Measurements from ENCODE around the gene WTAP. TPM values are rescaled to one million over a fixed set of nuclear protein-coding genes. Genes with fewer than 3 reads are reported as not detected.

Gene WTAP
- total RNA-seq, 4 donors from 2014 or later, result 32.6 to 119 (median 88.1) TPM

DNA sequence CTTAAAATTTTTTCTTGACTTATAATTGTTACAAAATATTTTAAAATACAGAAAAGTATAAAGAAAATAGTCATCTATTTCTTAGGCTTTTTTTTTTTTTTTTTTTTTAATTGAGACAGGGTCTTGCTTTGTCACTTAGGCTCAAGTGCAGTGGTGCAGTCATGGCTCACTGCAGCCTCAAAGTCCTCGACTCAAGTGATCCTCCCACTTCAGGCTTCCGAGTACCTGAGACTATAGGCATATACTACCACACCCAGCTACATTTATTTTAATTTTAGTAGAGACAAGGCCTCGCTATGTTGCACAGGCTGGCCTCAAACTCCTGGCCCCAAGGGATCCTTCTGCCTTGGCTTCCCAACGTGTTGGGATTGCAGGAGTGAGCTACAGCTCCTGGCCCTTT, 29.2 kb downstream of the WTAP start:
- H3K4me1 ChIP-seq, result peaks cover 0 to 13% (median 11%) of the 10 kb centered on the region in 4 donors
- H3K4me3 ChIP-seq, result no peak overlapping the region
- H3K27ac ChIP-seq, result no peak overlapping the region
- intact Hi-C loops (cut with DNase I; ENCODE audit: low total_unique reads) (no loop called here), in situ Hi-C loops (cut with MboI; ENCODE audit: low pct_ligation_motif_present in 1 of 4, low pct_unique_long_range_greater_than_20kb in 1 of 4, low sequenced_read_pairs in 3 of 4) (no loop called here)
- peaks cover 0 to 33% (median 14%) of the 10 kb centered on the region in 4 donors for H3K36me3 ChIP-seq
- 83 to 93% methylated on average over 2 to 4 of the region's 4 CpGs for WGBS, 2 donors (ENCODE audit: low coverage in 1 of 2)
- DNase-seq, result no peak
- TF ChIP-seq POLR2AphosphoS5 (IDR thresholded peaks at IDR 0.05) (no peak), EP300 (IDR thresholded peaks at IDR 0.05; ENCODE audit: low read depth) (no peak), POLR2A (IDR thresholded peaks at IDR 0.05) (no peak)
- no peaks in the 10 kb centered on the region for H3K27me3 ChIP-seq
- no peaks in the 10 kb centered on the region for H3K9me3 ChIP-seq

DNA sequence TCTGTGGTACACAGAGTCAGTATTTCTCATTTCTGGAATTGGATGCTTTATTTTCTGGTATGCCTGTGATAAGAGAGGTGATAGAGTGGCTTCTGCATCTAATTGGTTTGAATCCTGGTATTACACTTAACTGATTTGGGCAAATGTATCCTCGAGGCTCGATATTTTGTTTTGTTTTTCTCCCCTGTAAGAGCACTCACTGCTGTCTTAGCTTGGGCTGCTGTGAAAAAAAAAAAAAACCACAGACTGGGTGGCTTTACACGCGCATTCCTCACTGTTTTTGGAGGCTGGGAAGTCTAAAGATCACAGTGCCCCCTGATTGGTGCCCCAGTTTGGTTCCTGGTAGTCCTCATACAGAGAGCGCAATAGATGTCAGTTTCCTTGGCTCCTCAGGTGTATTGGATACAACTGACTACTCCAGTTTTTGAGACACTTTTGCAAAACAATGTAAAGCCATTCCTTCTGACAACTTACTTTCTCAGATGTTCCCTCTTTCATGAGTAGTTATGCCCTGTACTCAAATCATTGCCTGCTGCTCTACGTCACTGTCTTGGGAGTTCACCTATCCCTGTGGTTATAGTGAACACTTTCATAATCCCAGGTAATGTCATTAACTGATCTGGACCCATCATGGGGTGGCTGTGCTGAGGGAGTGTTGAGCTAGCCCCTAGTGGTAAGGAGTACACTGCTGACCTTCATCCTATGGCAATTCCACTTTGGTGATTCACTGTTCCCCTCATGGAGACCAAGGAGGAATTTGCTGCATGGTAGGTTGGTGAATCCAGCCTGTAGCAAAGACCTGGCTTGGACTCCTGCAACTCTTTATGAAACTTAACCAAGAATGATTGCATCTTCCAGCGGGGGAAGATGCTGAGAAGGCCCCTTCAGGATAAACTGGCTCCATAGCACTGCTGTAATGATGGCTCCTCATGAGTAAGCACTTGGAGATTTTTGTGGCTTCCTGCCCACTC, 31.0 kb downstream of the WTAP start:
- TF ChIP-seq, protein P1, sequence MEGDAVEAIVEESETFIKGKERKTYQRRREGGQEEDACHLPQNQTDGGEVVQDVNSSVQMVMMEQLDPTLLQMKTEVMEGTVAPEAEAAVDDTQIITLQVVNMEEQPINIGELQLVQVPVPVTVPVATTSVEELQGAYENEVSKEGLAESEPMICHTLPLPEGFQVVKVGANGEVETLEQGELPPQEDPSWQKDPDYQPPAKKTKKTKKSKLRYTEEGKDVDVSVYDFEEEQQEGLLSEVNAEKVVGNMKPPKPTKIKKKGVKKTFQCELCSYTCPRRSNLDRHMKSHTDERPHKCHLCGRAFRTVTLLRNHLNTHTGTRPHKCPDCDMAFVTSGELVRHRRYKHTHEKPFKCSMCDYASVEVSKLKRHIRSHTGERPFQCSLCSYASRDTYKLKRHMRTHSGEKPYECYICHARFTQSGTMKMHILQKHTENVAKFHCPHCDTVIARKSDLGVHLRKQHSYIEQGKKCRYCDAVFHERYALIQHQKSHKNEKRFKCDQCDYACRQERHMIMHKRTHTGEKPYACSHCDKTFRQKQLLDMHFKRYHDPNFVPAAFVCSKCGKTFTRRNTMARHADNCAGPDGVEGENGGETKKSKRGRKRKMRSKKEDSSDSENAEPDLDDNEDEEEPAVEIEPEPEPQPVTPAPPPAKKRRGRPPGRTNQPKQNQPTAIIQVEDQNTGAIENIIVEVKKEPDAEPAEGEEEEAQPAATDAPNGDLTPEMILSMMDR (IDR thresholded peaks at IDR 0.05), result no peak
- no peak for TF ChIP-seq POLR2A (IDR thresholded peaks at IDR 0.05)
- no peak for TF ChIP-seq EP300 (IDR thresholded peaks at IDR 0.05; ENCODE audit: low read depth)
- TF ChIP-seq POLR2AphosphoS5 (IDR thresholded peaks at IDR 0.05), result no peak
- intact Hi-C loops (cut with DNase I; ENCODE audit: low total_unique reads) (no loop called here), in situ Hi-C loops (cut with MboI; ENCODE audit: low pct_ligation_motif_present in 1 of 4, low pct_unique_long_range_greater_than_20kb in 1 of 4, low sequenced_read_pairs in 3 of 4) (no loop called here)
- WGBS, 2 donors (ENCODE audit: low coverage in 1 of 2), result 92 to 94% methylated on average over 2 to 7 of the region's 7 CpGs
- Histone ChIP-seq H3K36me3 (peaks cover 0 to 25% (median 8%) of the 10 kb centered on the region in 4 donors), H3K27me3 (no peaks in the 10 kb centered on the region), H3K9me3 (no peaks in the 10 kb centered on the region), H3K4me1 (peaks cover 6 to 21% (median 19%) of the 10 kb centered on the region in 4 donors), H3K4me3 (no peak overlapping the region), H3K27ac (no peak overlapping the region)
- no peak for DNase-seq

DNA sequence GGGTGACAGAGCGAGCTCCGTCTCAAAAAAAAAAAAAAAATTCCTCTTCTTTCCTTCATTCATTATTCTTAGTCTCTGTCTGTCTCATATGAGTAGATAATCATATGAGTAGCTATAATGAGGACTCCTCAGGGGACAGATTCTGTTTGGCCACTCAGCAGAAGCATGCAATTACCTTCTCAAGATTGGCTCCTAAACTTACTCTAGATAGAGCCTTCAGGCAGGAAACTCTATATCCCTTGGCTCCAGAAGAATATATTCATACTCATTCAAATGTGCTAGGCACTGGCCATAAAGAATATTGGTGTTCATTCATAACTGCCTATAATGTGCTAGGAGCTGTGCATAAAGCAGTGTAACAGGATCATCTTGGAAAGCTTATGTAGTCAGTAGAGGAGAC, 32.3 kb downstream of the WTAP start:
- H3K4me1 ChIP-seq, result peaks cover 6 to 22% (median 19%) of the 10 kb centered on the region in 4 donors
- peak overlapping the region in 1 of 4 donors; percentile 0 for H3K27ac ChIP-seq
- TF ChIP-seq EP300 (IDR thresholded peaks at IDR 0.05; ENCODE audit: low read depth) (no peak), POLR2AphosphoS5 (IDR thresholded peaks at IDR 0.05) (peak in 1 of 3 donors; percentile 6), POLR2A (IDR thresholded peaks at IDR 0.05) (no peak)
- TF ChIP-seq, protein P1 (IDR thresholded peaks at IDR 0.05), result no peak
- intact Hi-C loops (cut with DNase I; ENCODE audit: low total_unique reads) (no loop called here), in situ Hi-C loops (cut with MboI; ENCODE audit: low pct_ligation_motif_present in 1 of 4, low pct_unique_long_range_greater_than_20kb in 1 of 4, low sequenced_read_pairs in 3 of 4) (no loop called here)
- peaks cover 0 to 14% (median 6%) of the 10 kb centered on the region in 4 donors for H3K36me3 ChIP-seq
- no peaks in the 10 kb centered on the region for H3K9me3 ChIP-seq
- no peak for DNase-seq
- H3K4me3 ChIP-seq, result no peak overlapping the region
- H3K27me3 ChIP-seq, result no peaks in the 10 kb centered on the region
- WGBS, 2 donors (ENCODE audit: low coverage in 1 of 2), result 75 to 82% methylated on average over 2 of the region's 2 CpGs

DNA sequence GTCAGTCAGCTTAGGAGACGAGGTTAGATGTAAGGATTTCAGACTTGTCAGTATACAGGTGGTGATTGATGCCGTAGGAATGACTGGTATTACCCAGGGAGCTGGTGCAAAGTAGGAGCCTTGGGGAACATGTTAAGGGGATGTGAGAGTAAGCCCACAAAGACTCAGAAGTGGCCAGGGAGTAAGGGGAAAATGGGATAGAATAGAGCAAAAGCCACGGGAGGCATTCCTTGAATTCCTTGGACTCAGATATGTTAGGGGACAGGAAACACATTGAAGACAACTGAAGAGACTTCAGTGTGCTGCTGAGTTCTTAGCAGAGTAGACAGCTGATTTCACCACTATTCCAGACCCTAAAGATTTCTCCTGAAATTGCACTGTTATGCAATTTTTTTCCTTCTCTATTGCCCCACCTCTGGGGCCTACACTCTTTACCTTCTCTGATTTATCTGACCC, 33.3 kb downstream of the WTAP start:
- WGBS, 2 donors (ENCODE audit: low coverage in 1 of 2), result 56 to 75% methylated on average over 2 to 3 of the region's 3 CpGs
- peaks cover 6 to 22% (median 19%) of the 10 kb centered on the region in 4 donors for H3K4me1 ChIP-seq
- no peaks in the 10 kb centered on the region for H3K27me3 ChIP-seq
- H3K27ac ChIP-seq, result peak overlapping the region; percentile 97 to 100 (median 98)
- peaks cover 0 to 6% (median 3%) of the 10 kb centered on the region in 4 donors for H3K36me3 ChIP-seq
- DNase-seq, result no peak
- TF ChIP-seq, protein P1 (IDR thresholded peaks at IDR 0.05), result no peak
- TF ChIP-seq POLR2A (IDR thresholded peaks at IDR 0.05), result no peak
- TF ChIP-seq POLR2AphosphoS5 (IDR thresholded peaks at IDR 0.05), result no peak
- no peak for TF ChIP-seq EP300 (IDR thresholded peaks at IDR 0.05; ENCODE audit: low read depth)
- no peaks in the 10 kb centered on the region for H3K9me3 ChIP-seq
- in situ Hi-C loops (cut with MboI; ENCODE audit: low pct_ligation_motif_present in 1 of 4, low pct_unique_long_range_greater_than_20kb in 1 of 4, low sequenced_read_pairs in 3 of 4), result no loop called here
- intact Hi-C loops (cut with DNase I; ENCODE audit: low total_unique reads), result no loop called here
- peak overlapping the region in 2 of 4 donors; percentile 81 to 92 for H3K4me3 ChIP-seq

All from transverse colon (tissue), 4 donors.